HL-60/S4 treated with phorbol 12-myristate 13-acetate at 8.2 ng/mL for 4 days and 3 days (cell line): ENCODE measurements around the gene PCGF5.
"Not testable (repeated sequence)": the region's sequence is repeated elsewhere in the genome, so short reads cannot be mapped to it uniquely, and the experiment has no call there.

Experiments
- in situ Hi-C: fragments of 300-500 bp; cut with MboI; formaldehyde crosslinking; loops from 2 replicates; pipeline ENCODE4 v1.15.0; 2022; ENCODE audit warnings: low sequenced_read_pairs

PCGF5 gene

DNA sequence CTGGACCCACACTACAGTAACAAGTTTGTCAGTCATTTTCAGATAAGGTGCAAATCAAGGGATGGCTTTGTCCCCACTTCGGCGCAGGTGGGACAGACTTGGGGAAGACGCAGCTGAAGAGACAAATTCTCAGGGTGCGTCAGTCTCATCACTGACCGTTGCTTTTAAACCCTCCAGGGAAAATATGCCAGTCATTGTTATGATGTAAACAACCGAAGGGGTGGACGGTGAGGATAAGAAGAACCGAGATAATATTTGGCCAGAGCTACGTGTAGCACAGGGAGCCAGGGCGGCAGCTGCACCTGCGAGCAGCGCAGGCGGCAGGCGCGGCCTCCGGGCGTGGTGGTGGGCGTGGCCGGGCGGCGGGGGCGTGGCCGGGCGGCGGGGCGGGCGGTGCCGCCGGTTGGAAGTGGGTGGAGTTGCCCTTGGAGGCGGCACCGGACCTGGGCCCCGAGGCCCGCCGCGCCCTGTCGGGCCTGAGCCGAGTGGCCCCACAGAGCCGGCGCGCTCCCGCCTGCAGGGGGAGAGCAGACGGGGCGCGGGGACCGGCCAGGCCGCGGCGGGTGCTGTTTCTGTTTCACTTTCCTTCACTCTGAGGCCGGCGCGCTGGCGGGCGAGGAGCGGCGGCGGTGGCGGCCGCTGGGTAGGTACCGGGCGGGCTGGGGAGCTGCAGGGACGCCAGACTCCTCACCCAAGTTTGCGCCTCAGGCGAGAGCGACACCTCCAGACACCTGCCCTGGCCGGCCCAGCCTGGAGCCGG is at the start of gene PCGF5:
Gene PCGF5, plus strand, starts transcription at position 470 of the 760 bp plus-strand sequence. CDS start 2,209 bp downstream, outside the sequence.
- in situ Hi-C loops = no loop called here

- in situ Hi-C loops = no loop called here
Observed at GRCh38 chr10:91171485-91171884, 49.0 kb upstream of the PCGF5 start.

DNA sequence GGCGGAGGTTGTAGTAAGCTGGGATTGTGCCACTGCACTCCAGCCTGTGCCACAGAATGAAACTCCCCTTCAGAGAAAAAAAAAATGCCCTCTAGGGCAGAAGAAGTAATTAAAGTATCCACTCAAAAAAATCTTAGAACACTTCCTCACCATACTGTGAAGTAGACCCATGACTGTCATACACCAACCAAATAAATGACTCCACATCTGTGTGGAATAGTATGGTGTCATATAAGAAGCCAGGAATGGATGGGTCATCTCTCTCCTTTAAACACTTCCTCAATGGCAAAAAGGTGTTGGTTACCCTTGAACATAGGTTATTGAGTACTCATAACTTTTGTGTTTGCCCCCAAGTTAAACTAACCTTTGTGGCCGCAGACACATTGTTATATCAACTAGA is 48.1 kb upstream of the PCGF5 start:
- in situ Hi-C loops = no loop called here

- in situ Hi-C loops = no loop called here
Observed at GRCh38 chr10:91185239-91185875, 35.1 kb upstream of the PCGF5 start.

DNA sequence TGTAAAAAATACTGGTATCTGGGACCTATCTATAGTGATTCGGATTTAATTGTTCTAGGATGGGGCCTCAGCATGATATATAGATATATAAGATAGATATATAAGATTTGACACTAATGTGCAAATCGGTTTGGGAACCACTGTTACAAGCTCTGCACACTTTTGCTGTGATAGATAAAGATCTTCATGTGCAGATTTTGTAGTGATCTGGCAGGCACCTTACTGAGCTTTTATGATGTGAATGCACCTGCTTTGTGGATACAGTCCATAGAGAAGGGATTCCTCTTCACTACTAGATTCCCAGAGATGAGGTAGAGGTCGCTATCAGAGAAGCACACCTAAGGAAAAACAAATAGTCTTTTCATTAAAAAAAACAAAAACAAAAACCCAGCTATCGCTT is 33.3 kb upstream of the PCGF5 start:
- in situ Hi-C loops = no loop called here

GRCh38 chr10:91188010-91188409 is 32.5 kb upstream of the PCGF5 start:
- in situ Hi-C loops = not testable (repeated sequence)

- in situ Hi-C loops = no loop called here
Observed at GRCh38 chr10:91188889-91189288, 31.6 kb upstream of the PCGF5 start.

DNA sequence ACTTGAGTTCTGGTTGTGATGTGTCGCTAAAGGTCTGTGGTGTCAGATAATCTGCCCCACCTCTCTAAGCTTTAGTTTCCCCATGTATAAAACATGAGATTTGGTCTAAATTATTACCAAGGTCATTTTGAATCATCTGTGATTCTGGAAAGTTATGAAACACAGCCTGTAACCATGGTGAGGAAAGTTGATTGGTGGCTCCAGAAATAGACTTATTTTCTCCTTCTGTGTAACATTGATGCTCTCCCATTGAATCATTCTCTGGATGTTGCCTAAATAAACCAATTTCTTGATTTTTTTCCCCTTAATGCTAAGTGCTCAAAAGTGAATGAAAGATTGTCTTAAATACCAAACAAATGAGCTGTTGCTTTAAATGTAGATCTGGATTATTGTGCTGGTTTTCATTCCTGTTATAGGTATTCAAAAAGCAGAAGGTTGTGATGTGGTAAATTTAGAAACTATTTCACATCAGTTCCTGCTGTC is 30.0 kb upstream of the PCGF5 start:
- in situ Hi-C loops = no loop called here

DNA sequence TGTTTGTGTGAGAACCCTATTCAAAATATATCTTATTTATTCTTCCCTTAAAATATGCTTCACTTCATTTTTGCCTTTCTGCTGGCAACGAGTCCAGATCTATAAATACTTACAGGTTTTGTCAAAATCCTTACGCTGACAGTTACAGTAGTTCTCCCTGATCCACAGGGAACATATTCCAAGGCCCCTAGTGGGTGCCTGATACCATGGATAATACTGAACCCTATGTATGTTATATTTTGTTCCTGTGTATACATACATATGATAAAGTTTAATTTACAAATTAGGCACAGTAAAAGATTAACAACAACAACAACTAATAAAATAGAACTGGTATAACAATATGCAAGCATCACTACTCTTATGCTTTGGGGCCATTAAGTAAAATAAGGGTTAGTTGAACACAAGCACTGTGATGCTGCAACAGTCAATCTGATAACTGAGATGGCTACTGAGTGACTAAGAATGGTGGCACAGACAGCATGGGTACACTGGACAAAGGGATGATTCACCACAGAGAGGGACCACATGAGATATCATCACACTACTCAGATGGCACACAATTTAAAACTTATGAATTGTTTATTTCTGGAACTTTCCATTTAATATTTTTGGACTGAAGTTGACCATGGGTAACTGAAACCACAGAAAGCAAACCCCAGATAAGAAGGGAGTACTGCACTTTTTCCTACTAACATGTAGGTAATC is 29.4 kb upstream of the PCGF5 start:
- in situ Hi-C loops = no loop called here

GRCh38 chr10:91191584-91191919 is 28.9 kb upstream of the PCGF5 start:
- in situ Hi-C loops = no loop called here

DNA sequence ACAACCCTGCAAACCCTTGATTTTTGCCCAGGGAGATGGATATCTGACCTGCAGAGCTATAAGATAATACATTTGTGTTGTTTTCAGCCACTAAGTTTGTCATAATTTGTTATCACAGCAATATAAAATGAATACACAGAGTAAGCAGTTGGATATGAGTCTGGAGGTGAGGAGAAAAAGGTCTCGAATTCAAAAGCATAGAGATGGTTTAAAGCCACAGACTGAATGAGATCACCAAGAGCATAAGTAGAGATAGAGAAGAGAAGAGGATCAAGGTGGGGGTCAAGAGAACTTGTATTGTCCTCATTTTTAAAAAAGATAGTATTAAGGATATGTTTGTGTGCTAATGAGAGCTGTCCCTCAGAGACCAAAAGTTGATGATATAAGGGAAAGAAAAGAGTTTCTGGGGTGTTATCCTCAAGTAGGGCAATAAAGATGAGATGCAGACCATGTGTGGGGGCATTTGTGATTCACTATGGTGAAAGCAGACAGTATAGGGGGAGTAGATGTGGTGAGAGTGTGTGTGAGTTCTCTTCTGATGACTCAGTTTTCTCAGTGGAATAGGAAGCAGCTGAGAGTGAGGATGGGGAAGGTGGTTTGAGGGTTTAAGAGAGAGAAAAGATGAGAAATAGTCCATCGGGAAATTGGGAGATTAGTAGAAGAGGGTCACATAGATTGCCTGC is 25.8 kb upstream of the PCGF5 start:
- in situ Hi-C loops = no loop called here

DNA sequence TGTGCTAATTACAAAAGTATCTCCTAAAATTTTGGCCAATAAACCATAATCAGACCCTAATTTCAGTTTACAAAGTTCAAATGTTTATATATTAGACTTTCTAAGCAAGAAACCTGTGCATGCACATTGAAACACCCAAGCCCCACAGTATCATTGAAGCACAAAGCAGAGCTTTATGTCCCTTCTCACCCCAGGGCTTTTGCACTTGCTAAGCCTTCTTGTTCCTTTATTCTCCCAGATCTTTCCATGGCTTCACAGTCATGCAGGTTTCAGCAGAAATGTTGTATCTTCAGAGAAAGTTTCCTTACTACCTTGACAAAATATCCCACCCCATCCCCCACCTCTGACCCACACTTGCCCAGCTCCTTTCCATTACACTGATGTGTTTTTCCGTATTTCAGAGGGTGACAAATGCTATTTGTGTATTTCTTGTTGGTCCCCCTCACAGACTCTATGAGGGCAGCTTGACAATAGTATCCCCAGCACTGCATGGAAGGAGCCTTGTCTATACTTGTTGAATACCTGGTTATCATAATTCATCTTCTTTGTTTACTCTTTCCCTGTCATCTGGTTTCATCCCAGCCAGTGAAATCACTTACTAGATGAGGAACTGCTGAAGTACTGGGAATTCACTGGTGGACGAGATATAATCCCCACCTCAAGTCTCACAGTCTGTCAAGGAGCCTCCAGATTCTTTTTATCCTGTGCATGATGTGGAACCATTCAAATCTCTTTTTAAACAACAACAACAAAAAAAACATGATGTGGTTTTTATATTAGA is 24.0 kb upstream of the PCGF5 start:
- in situ Hi-C loops = no loop called here

DNA sequence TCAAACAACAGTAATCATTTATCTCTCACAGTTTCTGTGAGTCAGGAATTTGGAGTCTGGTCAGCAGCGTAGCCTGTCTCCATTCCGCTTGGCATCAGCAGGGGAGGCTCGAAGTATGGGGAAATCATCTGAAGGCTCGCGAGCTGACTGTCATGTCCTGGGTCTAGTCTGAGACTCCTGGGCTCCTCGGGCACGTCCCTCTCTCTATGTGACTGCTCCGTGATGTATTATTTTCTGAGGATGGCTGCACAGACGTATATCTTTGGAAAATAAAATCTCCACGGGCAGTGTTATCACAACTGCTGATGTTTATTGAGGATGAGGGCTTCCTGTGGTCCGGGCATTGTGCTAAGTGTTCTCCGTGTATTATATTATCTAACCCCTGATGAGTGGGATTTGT is 23.3 kb upstream of the PCGF5 start:
- in situ Hi-C loops = no loop called here

DNA sequence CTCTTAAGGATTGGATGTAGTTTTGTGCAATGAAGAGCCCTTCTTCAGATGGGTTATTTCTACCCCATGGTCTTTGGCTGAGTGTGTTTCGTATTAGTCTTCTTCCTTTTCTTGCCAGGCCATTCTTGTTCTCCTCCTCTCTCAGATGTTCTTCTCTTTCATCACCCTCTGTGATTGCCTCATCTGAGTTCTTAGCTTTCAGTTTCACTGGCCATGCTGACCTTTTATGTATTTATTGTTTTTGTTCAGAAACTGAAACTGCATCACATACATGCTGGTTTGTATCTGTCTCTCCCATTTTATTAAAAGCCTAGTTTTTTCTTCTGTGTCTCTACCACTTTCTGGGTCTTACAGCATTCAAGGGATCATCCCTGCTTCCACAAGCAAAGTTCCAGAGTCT is 21.7 kb upstream of the PCGF5 start:
- in situ Hi-C loops = no loop called here

DNA sequence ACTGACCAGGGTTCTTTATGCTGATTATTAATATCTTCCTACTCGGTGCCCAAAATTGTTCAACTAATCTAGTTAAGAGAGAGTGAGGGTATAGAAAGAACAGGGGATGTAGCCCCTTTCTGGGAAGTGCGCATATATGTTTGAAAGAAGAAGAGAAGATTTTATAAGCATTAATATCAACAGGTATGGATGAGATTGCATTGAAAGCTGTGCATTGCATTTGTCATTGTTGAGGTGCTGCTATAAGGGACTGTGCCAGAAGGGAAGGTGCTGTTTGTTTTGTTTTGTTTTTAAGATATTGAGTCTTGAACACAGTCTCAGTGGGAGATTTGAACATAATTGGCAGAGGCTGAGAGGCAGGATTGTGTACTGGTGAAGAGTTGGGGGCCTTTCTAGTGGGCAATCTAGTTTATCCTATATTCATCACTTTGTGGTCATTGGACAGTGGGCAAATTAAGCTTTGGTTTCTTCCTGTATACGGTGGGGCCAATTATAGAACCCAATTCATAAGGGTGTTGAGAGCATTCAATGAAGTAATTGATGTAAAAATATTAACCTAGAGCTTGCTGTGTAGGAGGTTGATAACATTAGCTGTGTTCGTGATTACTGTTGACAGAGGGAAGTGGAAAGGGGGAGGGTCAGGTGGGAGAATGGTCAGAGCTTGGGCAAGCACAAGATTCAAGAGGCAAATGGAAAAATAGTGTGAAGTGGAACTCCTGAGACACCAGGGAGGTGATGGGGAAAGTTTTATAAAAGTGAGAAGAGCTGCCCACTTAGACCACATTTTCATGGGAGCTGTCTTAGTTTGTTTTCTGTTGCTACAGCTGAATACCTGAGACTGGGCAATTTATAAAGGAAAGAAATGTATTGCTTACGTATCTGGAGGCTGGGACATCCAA is 19.9 kb upstream of the PCGF5 start:
- in situ Hi-C loops = no loop called here

- in situ Hi-C loops = no loop called here
Observed at GRCh38 chr10:91201213-91201996, 19.1 kb upstream of the PCGF5 start.

GRCh38 chr10:91206427-91206826 is 14.0 kb upstream of the PCGF5 start:
- in situ Hi-C loops = no loop called here

- in situ Hi-C loops = no loop called here
Observed at GRCh38 chr10:91206837-91207474, 13.5 kb upstream of the PCGF5 start.
